ENCODE results near the gene ERVW-1. TPM values are rescaled to one million over a fixed set of nuclear protein-coding genes. Genes with fewer than 3 reads are reported as not detected.
"Not testable (repeated sequence)": the region's sequence is repeated elsewhere in the genome, so short reads cannot be mapped to it uniquely, and the experiment has no call there.

The ERVW-1 gene
- total RNA-seq, 1 donor from 2014 or later, result not detected

- Histone ChIP-seq H3K36me3 (peaks cover 0 to 19% of the 10 kb centered on the region in 2 donors), H3K27ac (peak overlapping the region; percentile 96), H3K4me3 (peak overlapping the region; percentile 91 to 98), H3K4me1 (peaks cover 9% of the 10 kb centered on the region), H3K27me3 (no peaks in the 10 kb centered on the region), H3K9me3 (no peaks in the 10 kb centered on the region)
- TF ChIP-seq CTCF (IDR thresholded peaks at IDR 0.05), result no peak
- no peak for TF ChIP-seq POLR2AphosphoS5 (IDR thresholded peaks at IDR 0.05; ENCODE audit: insufficient read depth in 1 of 2, low read depth in 1 of 2)
- TF ChIP-seq POLR2A (IDR thresholded peaks at IDR 0.05), result no peak
- intact Hi-C loops (cut with DNase I), result loop anchor here (5.0 kb wide), 1 partner anchor 315 kb away; the partner anchor contains the start of gene CYP51A1
- DNase-seq (ENCODE audit: extremely low spot score in 2 of 2), result no peak
These were observed 30.8 kb downstream of the ERVW-1 start for GRCh38 chr7:92446869-92447344.

- H3K4me1 ChIP-seq; H3K4me3 ChIP-seq; DNase-seq (ENCODE audit: extremely low spot score in 2 of 2); intact Hi-C loops (cut with DNase I); H3K27me3 ChIP-seq; H3K27ac ChIP-seq; H3K9me3 ChIP-seq; H3K36me3 ChIP-seq: not testable (repeated sequence)
These were observed 35.0 kb downstream of the ERVW-1 start for GRCh38 chr7:92442720-92443119.

GRCh38 chr7:92437956-92438491, 39.7 kb downstream of the ERVW-1 start:
- Histone ChIP-seq H3K36me3 (no peaks in the 10 kb centered on the region), H3K27ac (no peak overlapping the region), H3K4me1 (no peaks in the 10 kb centered on the region), H3K4me3 (no peak overlapping the region), H3K27me3 (no peaks in the 10 kb centered on the region), H3K9me3 (no peaks in the 10 kb centered on the region)
- no peak for DNase-seq (ENCODE audit: extremely low spot score in 2 of 2)
- intact Hi-C loops (cut with DNase I), result no loop called here
- no peak for TF ChIP-seq POLR2AphosphoS5 (IDR thresholded peaks at IDR 0.05; ENCODE audit: insufficient read depth in 1 of 2, low read depth in 1 of 2)
- TF ChIP-seq POLR2A (IDR thresholded peaks at IDR 0.05), result no peak
- no peak for TF ChIP-seq CTCF (IDR thresholded peaks at IDR 0.05)

- H3K9me3 ChIP-seq, result no peaks in the 10 kb centered on the region
- intact Hi-C loops (cut with DNase I), result no loop called here
- no peaks in the 10 kb centered on the region for H3K36me3 ChIP-seq
- TF ChIP-seq POLR2A (IDR thresholded peaks at IDR 0.05), result no peak
- H3K4me3 ChIP-seq, result no peak overlapping the region
- no peaks in the 10 kb centered on the region for H3K27me3 ChIP-seq
- DNase-seq (ENCODE audit: extremely low spot score in 2 of 2), result no peak
- no peak overlapping the region for H3K27ac ChIP-seq
- no peaks in the 10 kb centered on the region for H3K4me1 ChIP-seq
These were observed 40.9 kb downstream of the ERVW-1 start for GRCh38 chr7:92436612-92437445.

- TF ChIP-seq POLR2AphosphoS5 (IDR thresholded peaks at IDR 0.05; ENCODE audit: insufficient read depth in 1 of 2, low read depth in 1 of 2), result no peak
- TF ChIP-seq POLR2A (IDR thresholded peaks at IDR 0.05), result no peak
- TF ChIP-seq CTCF (IDR thresholded peaks at IDR 0.05), result no peak
- intact Hi-C loops (cut with DNase I), result no loop called here
These were observed 42.2 kb downstream of the ERVW-1 start for GRCh38 chr7:92435542-92435941.

GRCh38 chr7:92433019-92433418, 44.7 kb downstream of the ERVW-1 start:
- no peak overlapping the region for H3K4me3 ChIP-seq
- H3K9me3 ChIP-seq, result no peaks in the 10 kb centered on the region
- no peaks in the 10 kb centered on the region for H3K36me3 ChIP-seq
- H3K27me3 ChIP-seq, result no peaks in the 10 kb centered on the region
- intact Hi-C loops (cut with DNase I), result no loop called here
- no peaks in the 10 kb centered on the region for H3K4me1 ChIP-seq
- no peak for DNase-seq (ENCODE audit: extremely low spot score in 2 of 2)
- TF ChIP-seq POLR2A (IDR thresholded peaks at IDR 0.05) (no peak), CTCF (IDR thresholded peaks at IDR 0.05) (no peak), POLR2AphosphoS5 (IDR thresholded peaks at IDR 0.05; ENCODE audit: insufficient read depth in 1 of 2, low read depth in 1 of 2) (no peak)
- no peak overlapping the region for H3K27ac ChIP-seq

More at GRCh38 chr7:92435542-92435941, 42.2 kb downstream of the ERVW-1 start:
- Histone ChIP-seq H3K4me3 (no peak overlapping the region), H3K27ac (no peak overlapping the region), H3K36me3 (no peaks in the 10 kb centered on the region), H3K9me3 (no peaks in the 10 kb centered on the region), H3K27me3 (no peaks in the 10 kb centered on the region), H3K4me1 (no peaks in the 10 kb centered on the region)
- no peak for DNase-seq (ENCODE audit: extremely low spot score in 2 of 2)
